ENCODE measurements around the gene C1orf167. TPM values are rescaled to one million over a fixed set of nuclear protein-coding genes. Genes with fewer than 3 reads are reported as not detected.

The C1orf167 gene
- total and polyA plus RNA-seq, 2 of the 13 experiments (the other 11 are each of a cell fraction or from before 2014, with no cell fraction given) = not detected

DNA sequence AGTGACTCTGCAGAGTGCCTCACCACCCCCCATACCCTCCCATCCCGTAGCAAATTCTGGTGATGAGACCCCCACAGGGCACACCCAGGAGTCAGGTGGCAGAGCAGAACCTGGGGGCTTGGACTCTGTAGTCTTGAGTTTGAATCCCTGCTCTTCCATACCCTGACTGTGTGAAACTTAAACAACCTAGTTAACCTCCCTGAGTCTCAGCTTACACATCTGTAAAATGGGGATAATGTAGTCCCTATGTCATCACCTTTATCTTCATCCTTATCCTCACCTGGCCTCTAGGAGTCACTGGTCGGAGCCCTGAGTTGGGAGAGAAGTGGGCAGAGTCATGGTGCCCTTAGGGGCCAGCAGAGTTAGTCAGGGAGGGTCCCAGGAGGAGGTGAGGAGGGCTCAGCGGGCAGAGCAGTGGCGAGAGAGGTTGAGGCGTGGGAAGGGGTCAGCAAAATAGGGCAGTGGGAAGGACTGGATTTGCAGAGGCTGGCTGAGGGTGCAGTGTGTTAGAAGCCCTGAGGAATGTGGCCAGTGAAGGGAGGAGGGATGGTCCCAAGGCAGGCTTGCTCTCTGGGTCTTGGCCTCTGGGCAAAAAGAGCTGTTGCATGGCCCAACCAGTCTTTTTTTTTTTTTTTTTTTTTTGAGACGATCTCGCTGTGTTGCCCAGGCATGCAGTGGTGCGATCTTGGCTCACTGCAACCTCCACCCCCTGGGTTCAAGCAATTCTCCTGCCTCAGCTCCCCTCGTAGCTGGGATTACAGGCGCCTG is 18.6 kb downstream of the C1orf167 start:
- FAIRE-seq = no peak

More for the DNA sequence above, 18.6 kb downstream of the C1orf167 start:
- peaks cover 36% of the 10 kb centered on the region for H3K4me1 ChIP-seq (ENCODE audit: insufficient read depth, low read length)
- no peak for ATAC-seq
- POLR2A ChIA-PET = no interaction called here
- no TSS peak for BruUV-seq (replicated peaks)
- 63% methylated on average over 9 of the region's 10 CpGs for WGBS (ENCODE audit: low lambda C conversion rate)
- CTCF ChIA-PET (ENCODE audit: low intra/inter-chr PET ratio, low total read pairs) = no interaction called here
- H3K27ac ChIP-seq (ENCODE audit: extremely low read length, insufficient read depth, low read length) = no peak overlapping the region
- no peak for DNase-seq (ENCODE audit: low spot score)
- no peaks in the 10 kb centered on the region for H3K36me3 ChIP-seq (replicated peaks in 1 of 2; ENCODE audit: control insufficient read depth in 1 of 2, insufficient read depth in 2 of 2, low read length in 2 of 2)
- H3K9ac ChIP-seq (ENCODE audit: insufficient read depth, low read depth, low read length) = no peak overlapping the region
- H3K4me2 ChIP-seq (ENCODE audit: low read depth, low read length) = no peak overlapping the region
- no peaks in the 10 kb centered on the region for H3K9me3 ChIP-seq (ENCODE audit: low read length)
- H3K79me2 ChIP-seq (ENCODE audit: insufficient read depth, low read length) = no peaks in the 10 kb centered on the region
- no peak overlapping the region for H3K4me3 ChIP-seq (replicated peaks in 1 of 3; ENCODE audit: insufficient read depth in 1 of 3, low read depth in 2 of 3, low read length in 3 of 3)
- no peak for TF ChIP-seq MTF2 (CRISPR knock-in tag; IDR thresholded peaks at IDR 0.05; ENCODE audit: borderline replicate concordance)
- TF ChIP-seq SRSF1 (optimal IDR thresholded peaks at IDR 0.05; ENCODE audit: low read depth, low read length) = no peak
- peak; percentile 82 for TF ChIP-seq ZNF629 (CRISPR knock-in tag; conservative IDR thresholded peaks at IDR 0.05)
- no peak for TF ChIP-seq HNRNPL (IDR thresholded peaks at IDR 0.05; ENCODE audit: low read depth, low read length)
- no peak for TF ChIP-seq ZNF768 (CRISPR knock-in tag; IDR thresholded peaks at IDR 0.05)
- no peak for TF ChIP-seq ATM (IDR thresholded peaks at IDR 0.05; ENCODE audit: borderline replicate concordance)
- no peak for TF ChIP-seq KDM4B (CRISPR knock-in tag; IDR thresholded peaks at IDR 0.05)
- TF ChIP-seq CAMTA2 (CRISPR knock-in tag; IDR thresholded peaks at IDR 0.05; ENCODE audit: borderline replicate concordance) = no peak
- TF ChIP-seq CHD4 (IDR thresholded peaks at IDR 0.05; ENCODE audit: borderline replicate concordance, low read length) = peak; percentile 60; the same call in 1 of the 2 replicates
- TF ChIP-seq, protein P1, sequence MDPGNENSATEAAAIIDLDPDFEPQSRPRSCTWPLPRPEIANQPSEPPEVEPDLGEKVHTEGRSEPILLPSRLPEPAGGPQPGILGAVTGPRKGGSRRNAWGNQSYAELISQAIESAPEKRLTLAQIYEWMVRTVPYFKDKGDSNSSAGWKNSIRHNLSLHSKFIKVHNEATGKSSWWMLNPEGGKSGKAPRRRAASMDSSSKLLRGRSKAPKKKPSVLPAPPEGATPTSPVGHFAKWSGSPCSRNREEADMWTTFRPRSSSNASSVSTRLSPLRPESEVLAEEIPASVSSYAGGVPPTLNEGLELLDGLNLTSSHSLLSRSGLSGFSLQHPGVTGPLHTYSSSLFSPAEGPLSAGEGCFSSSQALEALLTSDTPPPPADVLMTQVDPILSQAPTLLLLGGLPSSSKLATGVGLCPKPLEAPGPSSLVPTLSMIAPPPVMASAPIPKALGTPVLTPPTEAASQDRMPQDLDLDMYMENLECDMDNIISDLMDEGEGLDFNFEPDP (CRISPR knock-in tag; conservative IDR thresholded peaks at IDR 0.05) = no peak
- TF ChIP-seq, protein P2, sequence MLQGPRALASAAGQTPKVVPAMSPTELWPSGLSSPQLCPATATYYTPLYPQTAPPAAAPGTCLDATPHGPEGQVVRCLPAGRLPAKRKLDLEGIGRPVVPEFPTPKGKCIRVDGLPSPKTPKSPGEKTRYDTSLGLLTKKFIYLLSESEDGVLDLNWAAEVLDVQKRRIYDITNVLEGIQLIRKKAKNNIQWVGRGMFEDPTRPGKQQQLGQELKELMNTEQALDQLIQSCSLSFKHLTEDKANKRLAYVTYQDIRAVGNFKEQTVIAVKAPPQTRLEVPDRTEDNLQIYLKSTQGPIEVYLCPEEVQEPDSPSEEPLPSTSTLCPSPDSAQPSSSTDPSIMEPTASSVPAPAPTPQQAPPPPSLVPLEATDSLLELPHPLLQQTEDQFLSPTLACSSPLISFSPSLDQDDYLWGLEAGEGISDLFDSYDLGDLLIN (CRISPR knock-in tag; IDR thresholded peaks at IDR 0.05; ENCODE audit: borderline replicate concordance) = no peak
- no peak for TF ChIP-seq AHR (CRISPR knock-in tag; IDR thresholded peaks at IDR 0.05)
- TF ChIP-seq ZNF264 (CRISPR knock-in tag; IDR thresholded peaks at IDR 0.05) = no peak
- in situ Hi-C loops (cut with HindIII; ENCODE audit: extremely low pct_ligation_motif_present, low pct_unique_long_range_greater_than_20kb) (no loop called here), intact Hi-C loops (cut with micrococcal nuclease; ENCODE audit: unreplicated experiment) (no loop called here)
- H2AFZ ChIP-seq (ENCODE audit: low read length) = no peak overlapping the region
- peaks cover 4 to 8% of the 10 kb centered on the region in 2 experiments; a peak in 3 of 5 replicates for H3K27me3 ChIP-seq (ENCODE audit: control insufficient read depth in 1 of 2, insufficient read depth in 2 of 2, low read length in 2 of 2)
- H4K20me1 ChIP-seq (ENCODE audit: insufficient read depth, low read length) = no peaks in the 10 kb centered on the region

Measured in HepG2 (cell line).